Astrocyte (in vitro differentiated cells and primary cell): Measurements from ENCODE around the gene YKT6. TPM values are rescaled to one million over a fixed set of nuclear protein-coding genes. Genes with fewer than 3 reads are reported as not detected.

ENCODE experiments used
- DNase-seq: peaks from one replicate; pipeline ENCODE4 v3.0.0-alpha.2; 2010; ENCODE audit warnings: low read depth
- FAIRE-seq: peaks from 2 replicates; lab custom pipeline; 2011; peaks lifted over from hg19 to GRCh38; lab: Jason Lieb, UNC
- H2AFZ ChIP-seq: 2 replicates; pipeline ENCODE4 v1.6.0; 2012; ENCODE audit warnings: low read depth, low read length, inconsistent platforms
- H3K27ac ChIP-seq: 2 replicates; pipeline ENCODE4 v1.5.1; 2011; ENCODE audit warnings: low read depth, low read length, inconsistent platforms
- H3K27me3 ChIP-seq: 2 replicates; pipeline ENCODE4 v1.6.0; 2011; ENCODE audit warnings: low read length, inconsistent platforms; ENCODE audit not compliant: insufficient read depth
- H3K36me3 ChIP-seq: 2 replicates; pipeline ENCODE4 v1.5.1; 2011; ENCODE audit warnings: low read length, inconsistent platforms; ENCODE audit not compliant: insufficient read depth
- H3K4me1 ChIP-seq: 2 replicates; pipeline ENCODE4 v1.5.1; 2011; ENCODE audit warnings: low read length, inconsistent platforms; ENCODE audit not compliant: insufficient read depth
- H3K4me2 ChIP-seq: 2 replicates; pipeline ENCODE4 v1.6.0; 2012; ENCODE audit warnings: low read length, inconsistent platforms
- H3K4me3 ChIP-seq: 2 replicates; pipeline ENCODE4 v1.5.1; 2011; ENCODE audit warnings: low read depth, mild to moderate bottlenecking, low read length, inconsistent platforms; ENCODE audit not compliant: insufficient read depth
- H3K79me2 ChIP-seq: 2 replicates; pipeline ENCODE4 v1.6.0; 2012; ENCODE audit warnings: mild to moderate bottlenecking, low read length, inconsistent platforms; ENCODE audit not compliant: insufficient read depth
- H3K9ac ChIP-seq: 2 replicates; pipeline ENCODE4 v1.6.0; 2012; ENCODE audit warnings: mild to moderate bottlenecking, low read length, inconsistent platforms
- H3K9me3 ChIP-seq: 2 replicates; pipeline ENCODE4 v1.5.1; 2012; ENCODE audit warnings: low read depth, mild to moderate bottlenecking, low read length, inconsistent platforms; ENCODE audit not compliant: insufficient read depth
- H4K20me1 ChIP-seq: 2 replicates; pipeline ENCODE4 v1.6.0; 2012; ENCODE audit warnings: low read length, inconsistent platforms; ENCODE audit not compliant: insufficient read depth
- H3K27ac Mint-ChIP-seq: one replicate; pipeline ENCODE4 v1.8.0; 2021; ENCODE audit warnings: mild to moderate bottlenecking, mixed read lengths; ENCODE audit not compliant: unreplicated experiment
- H3K27me3 Mint-ChIP-seq: one replicate; pipeline ENCODE4 v1.8.0; 2021; ENCODE audit warnings: low read depth, mixed read lengths; ENCODE audit not compliant: unreplicated experiment
- H3K36me3 Mint-ChIP-seq: one replicate; pipeline ENCODE4 v1.8.0; 2021; ENCODE audit warnings: low read depth, mixed read lengths; ENCODE audit not compliant: unreplicated experiment
- H3K4me1 Mint-ChIP-seq: one replicate; pipeline ENCODE4 v1.8.0; 2021; ENCODE audit warnings: low read depth, mixed read lengths; ENCODE audit not compliant: unreplicated experiment
- H3K4me3 Mint-ChIP-seq: one replicate; pipeline ENCODE4 v1.8.0; 2021; ENCODE audit warnings: mild to moderate bottlenecking, moderate library complexity, mixed read lengths; ENCODE audit not compliant: unreplicated experiment
- H3K9me3 Mint-ChIP-seq: one replicate; pipeline ENCODE4 v1.8.0; 2021; ENCODE audit warnings: mild to moderate bottlenecking, mixed read lengths; ENCODE audit not compliant: unreplicated experiment
- CTCF ChIP-seq: IDR thresholded peaks from 2 replicates; pipeline ENCODE4 v1.5.1; 2011; ENCODE audit warnings: low read depth, mild to moderate bottlenecking, inconsistent platforms, low read length, moderate library complexity; ENCODE audit not compliant: insufficient read depth
- EZH2 ChIP-seq: IDR thresholded peaks from 2 replicates; pipeline ENCODE4 v1.6.1; 2012; ENCODE audit warnings: mild to moderate bottlenecking, low read length, inconsistent platforms; ENCODE audit not compliant: insufficient read depth
- total RNA-seq: library from RNA; stranded (reverse); gene quantifications from 2 replicates; pipeline ENCODE4 v1.2.1, GENCODE V29; 2021

YKT6 gene
- total RNA-seq, 1 donor from 2014 or later = 216 TPM

- no peaks in the 10 kb centered on the region for H3K9me3 ChIP-seq
- H3K36me3 Mint-ChIP-seq = no peaks in the 10 kb centered on the region
- no peak for DNase-seq
- peaks cover 3% of the 10 kb centered on the region for H3K9me3 Mint-ChIP-seq
- H3K79me2 ChIP-seq = no peaks in the 10 kb centered on the region
- no peak overlapping the region for H3K9ac ChIP-seq
- peaks cover 12% of the 10 kb centered on the region for H3K27me3 Mint-ChIP-seq
- no peaks in the 10 kb centered on the region for H4K20me1 ChIP-seq
- H3K27ac Mint-ChIP-seq = no peak overlapping the region
- H3K4me1 ChIP-seq = peaks cover 4% of the 10 kb centered on the region
- no peak overlapping the region for H3K27ac ChIP-seq
- H3K4me1 Mint-ChIP-seq = no peaks in the 10 kb centered on the region
- no peak overlapping the region for H3K4me3 Mint-ChIP-seq
- no peak overlapping the region for H3K4me3 ChIP-seq
- TF ChIP-seq EZH2 (no peak), CTCF (no peak)
- no peak for FAIRE-seq
- no peak overlapping the region for H3K4me2 ChIP-seq
- H3K27me3 ChIP-seq = peaks cover 4% of the 10 kb centered on the region
- no peaks in the 10 kb centered on the region for H3K36me3 ChIP-seq
- no peak overlapping the region for H2AFZ ChIP-seq
These were observed 6.1 kb upstream of the YKT6 start for GRCh38 chr7:44194562-44195145.

- FAIRE-seq = no peak
- DNase-seq = no peak
- peaks cover 4% of the 10 kb centered on the region for H3K4me1 ChIP-seq
- peaks cover 4% of the 10 kb centered on the region for H3K27me3 ChIP-seq
- H3K27ac Mint-ChIP-seq = no peak overlapping the region
- H3K27ac ChIP-seq = no peak overlapping the region
- peaks cover 8% of the 10 kb centered on the region for H3K27me3 Mint-ChIP-seq
- H3K9me3 Mint-ChIP-seq = peaks cover 3% of the 10 kb centered on the region
- no peak for TF ChIP-seq EZH2
- no peak for TF ChIP-seq CTCF
- H3K79me2 ChIP-seq = peaks cover 2% of the 10 kb centered on the region
- no peak overlapping the region for H2AFZ ChIP-seq
- no peak overlapping the region for H3K4me3 ChIP-seq
- no peaks in the 10 kb centered on the region for H3K4me1 Mint-ChIP-seq
- no peaks in the 10 kb centered on the region for H4K20me1 ChIP-seq
- H3K9ac ChIP-seq = no peak overlapping the region
- no peaks in the 10 kb centered on the region for H3K36me3 ChIP-seq
- H3K36me3 Mint-ChIP-seq = no peaks in the 10 kb centered on the region
- no peak overlapping the region for H3K4me3 Mint-ChIP-seq
- no peaks in the 10 kb centered on the region for H3K9me3 ChIP-seq
- no peak overlapping the region for H3K4me2 ChIP-seq
These were observed 4.9 kb upstream of the YKT6 start for GRCh38 chr7:44195889-44196288.

- TF ChIP-seq EZH2 (no peak), CTCF (peak; percentile 78)
- Histone ChIP-seq H3K27ac (no peak overlapping the region), H4K20me1 (peaks cover 2% of the 10 kb centered on the region), H3K36me3 (no peaks in the 10 kb centered on the region), H2AFZ (no peak overlapping the region), H3K4me2 (no peak overlapping the region), H3K9me3 (no peaks in the 10 kb centered on the region), H3K27me3 (peaks cover 4% of the 10 kb centered on the region), H3K79me2 (peaks cover 8% of the 10 kb centered on the region), H3K4me1 (peaks cover 4% of the 10 kb centered on the region), H3K4me3 (no peak overlapping the region), H3K9ac (no peak overlapping the region)
- DNase-seq (no peak), FAIRE-seq (peak; percentile 32)
- H3K4me3 Mint-ChIP-seq = no peak overlapping the region
- H3K4me1 Mint-ChIP-seq = no peaks in the 10 kb centered on the region
- H3K27me3 Mint-ChIP-seq = peaks cover 8% of the 10 kb centered on the region
- H3K9me3 Mint-ChIP-seq = peaks cover 3% of the 10 kb centered on the region
- H3K27ac Mint-ChIP-seq = no peak overlapping the region
- H3K36me3 Mint-ChIP-seq = no peaks in the 10 kb centered on the region
These were observed 4.3 kb upstream of the YKT6 start for GRCh38 chr7:44196450-44196872.
